NB4 (cell line): Measurements from ENCODE around the gene CAMTA1.

Experiments
- DNase-seq: peaks from one replicate; pipeline ENCODE4 v3.0.0; 2010; ENCODE audit warnings: low read depth
- H3K4me3 ChIP-seq: one replicate; pipeline ENCODE4 v1.5.1; 2011; ENCODE audit warnings: mild to moderate bottlenecking, low read depth, low read length, moderate library complexity
- CTCF ChIP-seq: IDR thresholded peaks from one replicate; pipeline ENCODE4 v1.5.1; 2012; ENCODE audit warnings: low read depth, low read length
- MYC ChIP-seq: IDR thresholded peaks from 2 replicates; pipeline ENCODE4 v1.6.1; 2011; ENCODE audit warnings: low read depth, low read length
- POLR2A ChIP-seq: IDR thresholded peaks from 2 replicates; pipeline ENCODE4 v1.6.1; 2011; ENCODE audit warnings: mild to moderate bottlenecking; ENCODE audit not compliant: insufficient read length; ENCODE audit errors: extremely low read depth
- TF ChIP-seq, protein P1 (sequence below): IDR thresholded peaks from 2 replicates; pipeline ENCODE4 v1.6.1; 2011; ENCODE audit warnings: low read depth, low read length

CAMTA1 gene

DNA sequence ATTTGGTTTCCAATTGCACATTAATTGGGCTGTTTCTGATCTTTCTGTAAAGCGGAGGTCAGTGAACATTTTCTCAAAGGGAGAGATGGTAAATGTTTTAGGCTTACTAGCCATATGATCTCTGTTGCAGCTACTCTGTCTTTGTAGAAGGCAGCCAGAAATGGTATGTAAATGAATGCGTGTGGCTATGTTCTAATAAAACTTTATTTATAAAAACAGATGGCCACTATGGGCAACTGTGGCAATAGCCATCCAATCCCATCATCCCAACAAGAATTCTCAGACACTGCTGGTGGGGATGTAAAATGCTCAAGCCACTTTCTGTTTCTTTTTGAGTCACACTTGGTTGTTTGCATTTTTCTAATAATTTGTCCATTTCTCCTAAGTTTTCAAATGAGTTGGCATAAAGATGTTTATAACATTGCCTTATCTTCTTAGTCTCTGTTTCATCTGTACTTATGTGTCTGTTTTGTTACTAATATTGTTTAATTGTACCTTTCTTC, 537.1 kb downstream of the CAMTA1 start:
- no peak for DNase-seq
- TF ChIP-seq POLR2A (no peak), CTCF (no peak), MYC (no peak)
- TF ChIP-seq, protein P1, sequence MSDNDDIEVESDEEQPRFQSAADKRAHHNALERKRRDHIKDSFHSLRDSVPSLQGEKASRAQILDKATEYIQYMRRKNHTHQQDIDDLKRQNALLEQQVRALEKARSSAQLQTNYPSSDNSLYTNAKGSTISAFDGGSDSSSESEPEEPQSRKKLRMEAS = no peak
- H3K4me3 ChIP-seq = no peak overlapping the region

DNA sequence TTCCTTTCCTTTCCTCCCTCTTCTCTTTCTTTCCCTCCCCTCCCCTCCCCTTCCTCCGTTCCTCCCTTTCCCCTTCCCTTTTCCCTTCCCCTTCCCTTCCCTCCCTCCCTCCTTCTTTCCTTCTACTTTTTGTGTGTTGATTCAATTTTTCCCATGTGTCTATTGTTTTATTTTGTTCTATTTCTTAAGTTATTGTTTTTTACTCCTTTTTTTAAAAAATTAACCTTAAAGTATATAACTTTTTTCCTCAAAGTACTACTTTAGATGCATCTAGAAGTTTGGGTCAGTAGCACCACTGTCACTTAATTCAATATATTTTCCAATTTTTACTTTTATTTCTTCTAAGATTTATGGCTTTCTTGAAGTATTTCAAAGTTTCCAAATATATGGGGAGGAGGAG, 537.7 kb downstream of the CAMTA1 start:
- no peak for DNase-seq
- no peak overlapping the region for H3K4me3 ChIP-seq
- no peak for TF ChIP-seq MYC
- TF ChIP-seq, protein P1 = no peak
- no peak for TF ChIP-seq POLR2A
- TF ChIP-seq CTCF = no peak

DNA sequence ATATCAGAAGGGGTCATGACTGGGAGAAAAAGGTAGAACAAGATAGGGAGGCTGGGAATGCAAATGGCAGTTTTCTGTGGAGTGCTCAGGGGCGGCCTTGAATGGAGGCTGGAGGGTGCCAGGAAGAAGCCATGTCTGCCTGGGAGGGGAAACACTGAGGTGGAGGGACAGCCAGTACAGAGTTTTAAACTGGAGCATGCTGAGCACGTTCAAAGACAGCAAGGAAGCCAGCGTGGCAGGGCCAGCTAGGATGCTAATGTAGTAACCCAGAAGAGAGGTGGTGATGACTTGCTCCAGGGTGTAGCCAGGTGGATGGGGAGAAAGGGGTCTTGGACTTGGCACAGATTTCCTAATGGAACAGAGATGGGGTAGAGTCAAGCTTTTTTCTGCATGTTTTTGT, 540.0 kb downstream of the CAMTA1 start:
- no peak for TF ChIP-seq CTCF
- TF ChIP-seq, protein P1 = no peak
- no peak overlapping the region for H3K4me3 ChIP-seq
- DNase-seq = no peak

- TF ChIP-seq POLR2A (no peak), CTCF (no peak), MYC (no peak)
- TF ChIP-seq, protein P1 = no peak
- no peak for DNase-seq
- no peak overlapping the region for H3K4me3 ChIP-seq
Measured at GRCh38 chr1:7326366-7326765, 541.1 kb downstream of the CAMTA1 start.

DNA sequence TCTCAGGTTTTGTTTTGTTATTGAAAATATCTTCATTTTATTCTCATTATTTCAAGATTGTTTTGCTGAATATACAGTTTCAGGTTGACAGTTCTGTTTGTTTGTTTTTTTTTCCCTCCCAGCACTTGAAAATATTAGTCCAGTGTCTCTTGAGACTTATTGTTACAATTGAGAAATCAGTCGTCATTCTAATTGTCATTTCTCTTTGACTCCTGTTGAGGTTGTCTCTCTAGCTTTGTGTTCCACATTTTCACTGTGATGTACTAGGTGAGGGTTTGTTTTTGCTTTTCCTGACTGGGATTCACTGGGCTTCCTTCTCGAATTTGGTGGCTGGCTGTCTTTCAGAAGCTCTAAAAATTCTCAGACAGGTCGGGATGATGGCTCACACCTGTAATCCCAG, 542.6 kb downstream of the CAMTA1 start:
- no peak for TF ChIP-seq POLR2A
- no peak for TF ChIP-seq CTCF
- no peak for TF ChIP-seq MYC
- TF ChIP-seq, protein P1 = no peak
- H3K4me3 ChIP-seq = no peak overlapping the region
- DNase-seq = no peak
